ENCODE results near the gene DSCAML1. TPM values are rescaled to one million over a fixed set of nuclear protein-coding genes. Genes with fewer than 3 reads are reported as not detected.

DSCAML1 gene
- total RNA-seq, 4 donors from 2014 or later, result 0.29 to 29.1 (median 3.4) TPM

DNA sequence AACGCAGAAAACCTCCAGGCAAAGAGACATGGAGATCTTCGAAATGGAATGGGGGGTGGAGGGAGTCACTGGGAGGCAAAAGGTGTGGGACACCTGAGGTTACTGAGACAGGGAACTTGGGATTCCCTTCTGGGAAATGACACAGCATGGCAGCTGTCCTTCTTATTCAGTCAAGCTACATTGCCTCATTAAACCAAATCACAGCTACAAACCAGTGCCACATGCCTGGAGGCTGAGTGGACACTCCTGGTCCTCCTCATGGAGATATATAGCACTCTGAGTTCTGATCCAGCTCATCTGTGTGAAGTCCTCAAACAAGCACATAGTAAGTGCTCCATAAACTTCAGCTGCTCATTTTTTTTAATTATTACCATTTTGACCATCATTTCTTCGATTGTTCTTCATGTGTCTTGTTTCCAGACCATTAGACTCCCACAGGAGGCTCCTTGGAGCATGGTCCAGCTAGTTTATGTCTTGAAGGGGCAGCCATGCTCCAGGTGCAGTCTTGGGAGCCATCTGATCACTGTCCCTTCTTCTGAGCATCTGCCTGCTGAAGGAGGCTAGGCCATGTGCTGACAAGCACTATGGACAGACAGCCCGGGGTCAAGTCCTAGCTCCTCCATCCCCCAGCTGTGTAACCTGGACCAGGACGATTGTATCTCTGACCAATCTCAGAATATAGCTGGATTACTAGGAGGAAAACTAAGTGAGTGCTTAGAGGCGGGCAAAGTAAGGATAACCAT, 37.2 kb upstream of the DSCAML1 start:
- Histone ChIP-seq H3K4me3 (no peak overlapping the region), H3K9me3 (no peaks in the 10 kb centered on the region), H3K4me1 (no peaks in the 10 kb centered on the region), H3K27me3 (no peaks in the 10 kb centered on the region), H3K27ac (no peak overlapping the region), H3K36me3 (no peaks in the 10 kb centered on the region)
- TF ChIP-seq POLR2A (IDR thresholded peaks at IDR 0.05), result no peak
- TF ChIP-seq, protein P1, sequence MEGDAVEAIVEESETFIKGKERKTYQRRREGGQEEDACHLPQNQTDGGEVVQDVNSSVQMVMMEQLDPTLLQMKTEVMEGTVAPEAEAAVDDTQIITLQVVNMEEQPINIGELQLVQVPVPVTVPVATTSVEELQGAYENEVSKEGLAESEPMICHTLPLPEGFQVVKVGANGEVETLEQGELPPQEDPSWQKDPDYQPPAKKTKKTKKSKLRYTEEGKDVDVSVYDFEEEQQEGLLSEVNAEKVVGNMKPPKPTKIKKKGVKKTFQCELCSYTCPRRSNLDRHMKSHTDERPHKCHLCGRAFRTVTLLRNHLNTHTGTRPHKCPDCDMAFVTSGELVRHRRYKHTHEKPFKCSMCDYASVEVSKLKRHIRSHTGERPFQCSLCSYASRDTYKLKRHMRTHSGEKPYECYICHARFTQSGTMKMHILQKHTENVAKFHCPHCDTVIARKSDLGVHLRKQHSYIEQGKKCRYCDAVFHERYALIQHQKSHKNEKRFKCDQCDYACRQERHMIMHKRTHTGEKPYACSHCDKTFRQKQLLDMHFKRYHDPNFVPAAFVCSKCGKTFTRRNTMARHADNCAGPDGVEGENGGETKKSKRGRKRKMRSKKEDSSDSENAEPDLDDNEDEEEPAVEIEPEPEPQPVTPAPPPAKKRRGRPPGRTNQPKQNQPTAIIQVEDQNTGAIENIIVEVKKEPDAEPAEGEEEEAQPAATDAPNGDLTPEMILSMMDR (IDR thresholded peaks at IDR 0.05), result no peak
- intact Hi-C loops (cut with DNase I; ENCODE audit: low total_unique reads), result no loop called here
- DNase-seq, result peak in 1 of 2 donors; percentile 3

DNA sequence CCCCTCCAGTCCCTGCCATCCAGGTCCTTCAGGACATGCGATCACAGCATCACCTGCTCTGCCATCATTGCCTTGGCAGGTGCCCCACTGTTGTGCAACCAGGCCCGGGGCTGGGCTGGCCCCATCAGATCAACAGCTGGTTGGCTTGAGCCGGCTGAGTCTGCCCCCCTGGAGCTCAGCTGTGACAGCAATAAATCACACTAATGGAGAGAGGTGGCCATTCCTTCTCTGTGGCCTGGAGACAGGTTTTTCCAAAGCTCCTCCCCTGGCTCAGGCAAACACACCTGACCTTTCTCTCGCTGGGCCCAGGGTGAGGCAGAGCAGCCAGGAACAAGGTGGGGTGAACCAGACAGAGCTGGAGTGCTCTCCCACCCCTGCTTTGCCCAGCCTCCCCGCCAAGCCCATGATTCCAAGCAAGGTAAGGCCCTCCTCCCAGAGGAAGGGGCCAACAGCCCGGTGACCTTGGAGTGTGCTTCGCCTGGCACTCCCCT, 36.4 kb upstream of the DSCAML1 start:
- Histone ChIP-seq H3K36me3 (no peaks in the 10 kb centered on the region), H3K4me1 (no peaks in the 10 kb centered on the region), H3K27me3 (no peaks in the 10 kb centered on the region), H3K27ac (no peak overlapping the region), H3K9me3 (no peaks in the 10 kb centered on the region), H3K4me3 (no peak overlapping the region)
- TF ChIP-seq, protein P1 (IDR thresholded peaks at IDR 0.05), result no peak
- TF ChIP-seq POLR2A (IDR thresholded peaks at IDR 0.05), result no peak
- intact Hi-C loops (cut with DNase I; ENCODE audit: low total_unique reads), result no loop called here
- peak; percentile 34 to 48 for DNase-seq

DNA sequence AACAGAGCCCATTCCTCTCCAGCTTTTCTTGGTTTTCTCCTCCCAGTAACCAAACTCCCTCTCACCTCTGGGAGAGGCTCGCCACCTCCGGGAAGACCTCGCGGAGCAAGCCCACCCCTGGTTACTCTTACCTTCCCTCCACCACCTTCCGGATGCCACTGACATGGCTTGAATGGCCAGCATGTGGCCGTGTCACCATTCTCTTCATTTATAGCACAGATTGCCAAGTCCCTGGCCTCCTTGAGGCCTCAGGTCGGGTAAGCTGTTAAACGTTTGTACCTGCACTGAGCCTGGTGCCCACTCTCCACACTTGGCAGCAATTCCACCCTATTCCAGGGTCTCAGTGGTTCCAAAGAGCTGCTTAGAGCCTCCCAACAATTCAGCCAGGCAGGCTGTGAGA, 35.5 kb upstream of the DSCAML1 start:
- H3K27ac ChIP-seq, result no peak overlapping the region
- intact Hi-C loops (cut with DNase I; ENCODE audit: low total_unique reads), result no loop called here
- no peaks in the 10 kb centered on the region for H3K27me3 ChIP-seq
- H3K9me3 ChIP-seq, result no peaks in the 10 kb centered on the region
- TF ChIP-seq POLR2A (IDR thresholded peaks at IDR 0.05), result no peak
- TF ChIP-seq, protein P1 (IDR thresholded peaks at IDR 0.05), result no peak
- no peak overlapping the region for H3K4me3 ChIP-seq
- no peaks in the 10 kb centered on the region for H3K36me3 ChIP-seq
- no peaks in the 10 kb centered on the region for H3K4me1 ChIP-seq
- DNase-seq, result peak; percentile 9 to 10

DNA sequence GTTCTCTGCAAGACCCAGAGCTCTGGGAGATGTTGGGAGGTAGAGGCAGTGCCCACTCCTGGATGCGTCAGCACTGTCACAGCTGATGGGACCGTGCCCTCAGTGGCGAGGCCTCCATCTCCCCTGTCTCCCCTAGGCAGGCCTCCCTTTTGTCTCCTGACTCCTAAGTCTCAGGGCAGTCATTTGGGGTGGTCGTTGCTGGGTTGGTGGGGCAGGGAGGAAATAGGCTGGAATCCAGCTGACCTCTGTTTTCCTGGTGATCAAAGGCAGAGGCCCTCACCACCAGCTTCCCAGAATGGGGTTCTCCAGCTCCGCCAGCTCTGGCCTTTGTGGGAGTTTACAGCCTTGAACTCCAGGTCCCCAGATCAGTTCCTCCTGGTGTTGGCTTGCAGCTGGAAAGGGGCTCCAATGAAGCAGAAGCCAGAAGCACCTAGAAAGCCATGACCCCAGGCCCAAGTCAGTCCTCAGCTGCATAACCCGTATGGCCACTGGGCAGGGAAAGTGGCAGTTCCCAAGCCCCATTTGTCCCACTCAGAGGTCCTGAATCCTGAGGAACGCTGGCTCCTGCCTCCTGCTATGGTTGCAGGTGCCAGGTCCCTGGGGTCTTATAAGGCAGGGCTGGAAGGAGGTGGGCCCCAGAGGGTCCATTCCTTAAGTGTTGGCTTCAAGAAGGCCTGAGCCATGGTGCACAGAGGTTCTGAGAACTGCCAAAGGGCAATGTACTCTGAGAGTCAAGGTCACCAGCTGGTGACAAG, 34.8 kb upstream of the DSCAML1 start:
- intact Hi-C loops (cut with DNase I; ENCODE audit: low total_unique reads), result no loop called here
- H3K27me3 ChIP-seq, result no peaks in the 10 kb centered on the region
- DNase-seq, result peak; percentile 8

More for the DNA sequence above, 34.8 kb upstream of the DSCAML1 start:
- H3K4me3 ChIP-seq, result no peak overlapping the region
- H3K27ac ChIP-seq, result no peak overlapping the region
- no peak for TF ChIP-seq POLR2A (IDR thresholded peaks at IDR 0.05)
- TF ChIP-seq, protein P1 (IDR thresholded peaks at IDR 0.05), result no peak
- no peaks in the 10 kb centered on the region for H3K4me1 ChIP-seq
- no peaks in the 10 kb centered on the region for H3K9me3 ChIP-seq
- H3K36me3 ChIP-seq, result no peaks in the 10 kb centered on the region

All from uterus (tissue), 4 donors.